Measurements from ENCODE around the gene NR2F1-AS1.

DNA sequence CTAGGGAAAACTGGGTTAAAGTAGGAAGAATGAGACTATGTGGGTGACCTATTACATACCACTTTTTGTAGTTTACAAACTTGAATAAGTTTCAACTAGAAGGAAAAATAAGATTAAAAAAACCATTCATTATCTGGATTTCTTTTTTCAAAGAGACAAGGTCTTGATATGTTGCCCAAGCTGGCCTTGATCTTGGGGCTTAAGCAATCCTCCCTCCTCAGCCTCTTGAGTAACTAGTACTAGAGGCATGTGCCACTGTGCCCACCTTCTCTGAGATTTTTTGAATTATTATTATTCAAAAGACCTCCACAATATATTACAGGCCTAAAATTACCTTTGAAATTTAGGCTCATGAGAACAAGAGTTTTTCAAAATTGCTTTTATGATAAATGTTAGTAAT is 63.2 kb downstream of the NR2F1-AS1 start:
- TF ChIP-seq, protein P1, sequence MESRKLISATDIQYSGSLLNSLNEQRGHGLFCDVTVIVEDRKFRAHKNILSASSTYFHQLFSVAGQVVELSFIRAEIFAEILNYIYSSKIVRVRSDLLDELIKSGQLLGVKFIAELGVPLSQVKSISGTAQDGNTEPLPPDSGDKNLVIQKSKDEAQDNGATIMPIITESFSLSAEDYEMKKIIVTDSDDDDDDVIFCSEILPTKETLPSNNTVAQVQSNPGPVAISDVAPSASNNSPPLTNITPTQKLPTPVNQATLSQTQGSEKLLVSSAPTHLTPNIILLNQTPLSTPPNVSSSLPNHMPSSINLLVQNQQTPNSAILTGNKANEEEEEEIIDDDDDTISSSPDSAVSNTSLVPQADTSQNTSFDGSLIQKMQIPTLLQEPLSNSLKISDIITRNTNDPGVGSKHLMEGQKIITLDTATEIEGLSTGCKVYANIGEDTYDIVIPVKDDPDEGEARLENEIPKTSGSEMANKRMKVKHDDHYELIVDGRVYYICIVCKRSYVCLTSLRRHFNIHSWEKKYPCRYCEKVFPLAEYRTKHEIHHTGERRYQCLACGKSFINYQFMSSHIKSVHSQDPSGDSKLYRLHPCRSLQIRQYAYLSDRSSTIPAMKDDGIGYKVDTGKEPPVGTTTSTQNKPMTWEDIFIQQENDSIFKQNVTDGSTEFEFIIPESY (IDR thresholded peaks at IDR 0.05) = no peak
- no peak for TF ChIP-seq FOXA1 (IDR thresholded peaks at IDR 0.05)
- TF ChIP-seq, protein P2, sequence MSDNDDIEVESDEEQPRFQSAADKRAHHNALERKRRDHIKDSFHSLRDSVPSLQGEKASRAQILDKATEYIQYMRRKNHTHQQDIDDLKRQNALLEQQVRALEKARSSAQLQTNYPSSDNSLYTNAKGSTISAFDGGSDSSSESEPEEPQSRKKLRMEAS (IDR thresholded peaks at IDR 0.05) = no peak
- TF ChIP-seq, protein P3, sequence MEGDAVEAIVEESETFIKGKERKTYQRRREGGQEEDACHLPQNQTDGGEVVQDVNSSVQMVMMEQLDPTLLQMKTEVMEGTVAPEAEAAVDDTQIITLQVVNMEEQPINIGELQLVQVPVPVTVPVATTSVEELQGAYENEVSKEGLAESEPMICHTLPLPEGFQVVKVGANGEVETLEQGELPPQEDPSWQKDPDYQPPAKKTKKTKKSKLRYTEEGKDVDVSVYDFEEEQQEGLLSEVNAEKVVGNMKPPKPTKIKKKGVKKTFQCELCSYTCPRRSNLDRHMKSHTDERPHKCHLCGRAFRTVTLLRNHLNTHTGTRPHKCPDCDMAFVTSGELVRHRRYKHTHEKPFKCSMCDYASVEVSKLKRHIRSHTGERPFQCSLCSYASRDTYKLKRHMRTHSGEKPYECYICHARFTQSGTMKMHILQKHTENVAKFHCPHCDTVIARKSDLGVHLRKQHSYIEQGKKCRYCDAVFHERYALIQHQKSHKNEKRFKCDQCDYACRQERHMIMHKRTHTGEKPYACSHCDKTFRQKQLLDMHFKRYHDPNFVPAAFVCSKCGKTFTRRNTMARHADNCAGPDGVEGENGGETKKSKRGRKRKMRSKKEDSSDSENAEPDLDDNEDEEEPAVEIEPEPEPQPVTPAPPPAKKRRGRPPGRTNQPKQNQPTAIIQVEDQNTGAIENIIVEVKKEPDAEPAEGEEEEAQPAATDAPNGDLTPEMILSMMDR (IDR thresholded peaks at IDR 0.05; ENCODE audit: low read depth, low read length, missing input control) = no peak
